GM21360 (cell line): ENCODE results near the gene TAPT1.
"Not testable (repeated sequence)": the region's sequence is repeated elsewhere in the genome, so short reads cannot be mapped to it uniquely, and the experiment has no call there.

Source experiments
- ATAC-seq: cut with Tn5 transposase; IDR thresholded peaks from one replicate; pipeline ENCODE4 v1.9.1; 2021; ENCODE audit warnings: mild to moderate bottlenecking, moderate library complexity; ENCODE audit not compliant: unreplicated experiment

The TAPT1 gene

GRCh38 chr4:16218950-16219349 lies 7.3 kb downstream of the TAPT1 start:
- ATAC-seq: no peak

GRCh38 chr4:16217300-16218051 lies 8.8 kb downstream of the TAPT1 start:
- peak; percentile 69 for ATAC-seq

- ATAC-seq: no peak
Observed at GRCh38 chr4:16213121-16213520, 13.2 kb downstream of the TAPT1 start.

GRCh38 chr4:16212138-16212782 lies 14.0 kb downstream of the TAPT1 start:
- no peak for ATAC-seq

- ATAC-seq: no peak
Observed at GRCh38 chr4:16207409-16207808, 18.9 kb downstream of the TAPT1 start.

GRCh38 chr4:16206848-16207247 lies 19.4 kb downstream of the TAPT1 start:
- no peak for ATAC-seq

- no peak for ATAC-seq
Observed at GRCh38 chr4:16206301-16206700, 20.0 kb downstream of the TAPT1 start.

GRCh38 chr4:16205298-16206164 lies 20.7 kb downstream of the TAPT1 start:
- ATAC-seq: peak; percentile 79

- no peak for ATAC-seq
Observed at GRCh38 chr4:16204505-16204904, 21.8 kb downstream of the TAPT1 start.

GRCh38 chr4:16203083-16203482 lies 23.2 kb downstream of the TAPT1 start:
- no peak for ATAC-seq

GRCh38 chr4:16202598-16202997 lies 23.7 kb downstream of the TAPT1 start:
- ATAC-seq: no peak

- no peak for ATAC-seq
Observed at GRCh38 chr4:16199093-16199492, 27.2 kb downstream of the TAPT1 start.

- ATAC-seq: no peak
Observed at GRCh38 chr4:16197876-16198665, 28.2 kb downstream of the TAPT1 start.

- no peak for ATAC-seq
Observed at GRCh38 chr4:16196482-16197393, 29.5 kb downstream of the TAPT1 start.

GRCh38 chr4:16195209-16195608 lies 31.1 kb downstream of the TAPT1 start:
- ATAC-seq: no peak

GRCh38 chr4:16194798-16195197 lies 31.5 kb downstream of the TAPT1 start:
- not testable (repeated sequence) for ATAC-seq

- no peak for ATAC-seq
Observed at GRCh38 chr4:16194214-16194613, 32.1 kb downstream of the TAPT1 start.

- no peak for ATAC-seq
Observed at GRCh38 chr4:16192631-16193518, 33.4 kb downstream of the TAPT1 start.

GRCh38 chr4:16192057-16192456 lies 34.2 kb downstream of the TAPT1 start:
- ATAC-seq: no peak
